Gastroesophageal sphincter (tissue), 4 donors: ENCODE measurements around the gene ABHD12. TPM values are rescaled to one million over a fixed set of nuclear protein-coding genes. Genes with fewer than 3 reads are reported as not detected.

Experiments
- ATAC-seq: fragments of 150-250 bp; one replicate; pipeline ENCODE4 v1.9.1; 2016; ENCODE audit warnings: mild to moderate bottlenecking, moderate library complexity
- H3K27ac ChIP-seq, 4 donors: fragments of 200-600 bp; sonication (generic) in 3 of 4; 1 replicate in 3 of 4; 2 replicates in 1 of 4; pipeline ENCODE4 v1.5.1; 2016 to 2019
- H3K27me3 ChIP-seq: fragments of 200-600 bp; sonication (generic); one replicate; pipeline ENCODE4 v1.5.1; 2019
- H3K36me3 ChIP-seq, 2 donors: fragments of 200-600 bp; sonication (generic); one replicate each; pipeline ENCODE4 v1.5.1; 2019; ENCODE audit warnings: control low read depth in 1 of 2
- H3K4me1 ChIP-seq, 3 donors: fragments of 200-600 bp; sonication (generic); 1 replicate in 2 of 3; 2 replicates in 1 of 3; pipeline ENCODE4 v1.5.1; 2016 to 2019; ENCODE audit warnings: control low read depth in 2 of 3
- H3K4me3 ChIP-seq, 2 donors: fragments of 200-600 bp; sonication (generic); one replicate each; pipeline ENCODE4 v1.5.1; 2019; ENCODE audit warnings: mild to moderate bottlenecking in 1 of 2, moderate library complexity in 1 of 2
- H3K9me3 ChIP-seq, 3 donors: fragments of 200-600 bp; sonication (generic); one replicate each; pipeline ENCODE4 v1.5.1; 2017 to 2019; ENCODE audit warnings: control low read depth in 2 of 3
- EP300 ChIP-seq: sonication (generic); formaldehyde crosslinking; IDR thresholded peaks from one replicate; pipeline ENCODE4 v1.6.1; 2017; ENCODE audit warnings: antibody characterized with exemption, mild to moderate bottlenecking
- POLR2A ChIP-seq, 2 donors: fragments of 450-650 bp; IDR thresholded peaks; one replicate each; pipeline ENCODE4 v1.6.1; 2017; ENCODE audit warnings: antibody characterized with exemption in 2 of 2, mild to moderate bottlenecking in 2 of 2, moderate library complexity in 1 of 2
- POLR2AphosphoS5 ChIP-seq: sonication (generic); formaldehyde crosslinking; IDR thresholded peaks from one replicate; pipeline ENCODE4 v1.6.1; 2017; ENCODE audit warnings: antibody characterized with exemption
- WGBS, 2 donors: methylation state at CpG; one replicate each; pipeline ENCODE4 v1.1.5; 2018; ENCODE audit warnings: low coverage in 1 of 2; 5-methylcytosine and 5-hydroxymethylcytosine counted together
- small RNA-seq, 4 donors: library from RNA; depleted of rRNA; stranded (forward); fragments of <200 nt; gene quantifications; one replicate each; pipeline ENCODE3, GENCODE V24; 2016
- total RNA-seq, 4 donors: library from RNA; depleted of rRNA; stranded (reverse); fragments of >200 nt; gene quantifications; one replicate each; pipeline ENCODE4 v1.1.0, GENCODE V29; 2016
- TF ChIP-seq, protein P1 (sequence below), 4 experiments: fragments of 200-600 bp in 2 of 4; fragments of 450-650 bp in 2 of 4; sonication (generic) in 1 of 4; IDR thresholded peaks; one replicate each; pipeline ENCODE4 v1.5.1; 2017 to 2019; ENCODE audit warnings: antibody characterized with exemption in 4 of 4, mild to moderate bottlenecking in 2 of 4, moderate library complexity in 2 of 4

Gene ABHD12
- total RNA-seq, 4 donors from 2014 or later: 19.2 to 45.9 (median 39.3) TPM

DNA sequence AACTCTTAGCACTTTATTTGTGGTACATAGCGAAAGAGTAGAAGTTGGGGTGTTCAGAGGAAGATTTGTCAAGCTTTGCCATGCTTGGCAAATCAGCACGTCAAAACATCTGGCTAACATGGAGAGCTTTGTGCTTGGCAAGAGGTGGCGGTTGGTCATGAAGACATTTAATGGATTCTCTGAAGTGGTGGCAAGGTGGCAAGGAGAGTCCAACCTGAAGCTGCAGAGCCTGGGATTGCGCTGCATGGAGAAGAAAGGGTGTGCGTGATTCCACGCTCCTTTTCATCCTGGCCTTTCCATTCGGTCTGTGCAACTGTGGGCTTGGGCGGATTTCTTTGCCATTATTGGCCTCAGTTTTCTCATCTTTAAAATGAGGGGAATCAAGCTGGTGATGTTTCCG, 139.6 kb downstream of the ABHD12 start:
- WGBS, 2 donors: 79 to 85% methylated on average over 3 to 8 of the region's 9 CpGs
- Histone ChIP-seq H3K9me3 (no peaks in the 10 kb centered on the region), H3K27me3 (no peaks in the 10 kb centered on the region), H3K4me1 (peaks cover 6 to 88% (median 52%) of the 10 kb centered on the region in 3 donors), H3K27ac (peak overlapping the region; percentile 73 to 99 (median 96)), H3K4me3 (peak overlapping the region; percentile 66 to 94), H3K36me3 (peaks cover 0 to 6% of the 10 kb centered on the region in 2 donors)
- ATAC-seq: no peak
- TF ChIP-seq POLR2AphosphoS5 (no peak), POLR2A (IDR thresholded peaks at IDR 0.05) (no peak), EP300 (no peak)
- TF ChIP-seq, protein P1, sequence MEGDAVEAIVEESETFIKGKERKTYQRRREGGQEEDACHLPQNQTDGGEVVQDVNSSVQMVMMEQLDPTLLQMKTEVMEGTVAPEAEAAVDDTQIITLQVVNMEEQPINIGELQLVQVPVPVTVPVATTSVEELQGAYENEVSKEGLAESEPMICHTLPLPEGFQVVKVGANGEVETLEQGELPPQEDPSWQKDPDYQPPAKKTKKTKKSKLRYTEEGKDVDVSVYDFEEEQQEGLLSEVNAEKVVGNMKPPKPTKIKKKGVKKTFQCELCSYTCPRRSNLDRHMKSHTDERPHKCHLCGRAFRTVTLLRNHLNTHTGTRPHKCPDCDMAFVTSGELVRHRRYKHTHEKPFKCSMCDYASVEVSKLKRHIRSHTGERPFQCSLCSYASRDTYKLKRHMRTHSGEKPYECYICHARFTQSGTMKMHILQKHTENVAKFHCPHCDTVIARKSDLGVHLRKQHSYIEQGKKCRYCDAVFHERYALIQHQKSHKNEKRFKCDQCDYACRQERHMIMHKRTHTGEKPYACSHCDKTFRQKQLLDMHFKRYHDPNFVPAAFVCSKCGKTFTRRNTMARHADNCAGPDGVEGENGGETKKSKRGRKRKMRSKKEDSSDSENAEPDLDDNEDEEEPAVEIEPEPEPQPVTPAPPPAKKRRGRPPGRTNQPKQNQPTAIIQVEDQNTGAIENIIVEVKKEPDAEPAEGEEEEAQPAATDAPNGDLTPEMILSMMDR (IDR thresholded peaks at IDR 0.05): no peak

DNA sequence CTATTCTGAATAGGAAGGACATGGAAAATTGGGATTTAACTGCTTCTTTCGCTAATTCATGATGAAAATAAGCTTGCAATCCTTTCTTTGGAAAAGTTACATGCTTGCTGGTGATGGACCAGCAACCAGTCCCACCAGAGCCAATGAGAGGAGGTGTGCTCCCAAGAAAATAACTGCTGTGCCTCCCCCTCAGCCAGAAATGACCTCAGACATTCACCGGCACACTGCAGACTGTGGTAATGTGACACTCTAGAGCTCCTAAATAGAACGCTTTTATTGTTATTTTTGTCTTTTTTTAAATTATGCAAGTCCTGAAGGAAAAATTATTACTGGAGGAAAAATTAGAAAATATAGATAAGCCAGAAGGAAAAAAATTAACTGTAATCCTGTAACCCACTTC, 140.1 kb downstream of the ABHD12 start:
- TF ChIP-seq, protein P1 (IDR thresholded peaks at IDR 0.05): no peak
- TF ChIP-seq POLR2A (IDR thresholded peaks at IDR 0.05) (no peak), POLR2AphosphoS5 (no peak), EP300 (no peak)
- Histone ChIP-seq H3K4me1 (peaks cover 2 to 83% (median 47%) of the 10 kb centered on the region in 3 donors), H3K4me3 (peak overlapping the region; percentile 66 to 94), H3K9me3 (no peaks in the 10 kb centered on the region), H3K27ac (peak overlapping the region; percentile 73 to 99 (median 96)), H3K27me3 (no peaks in the 10 kb centered on the region), H3K36me3 (peaks cover 0 to 6% of the 10 kb centered on the region in 2 donors)
- ATAC-seq: no peak
- WGBS, 2 donors: 40 to 50% methylated on average over 3 of the region's 3 CpGs

Small RNA genes lying within 50 kb of the gene (small RNA-seq; reads per million reads assigned to genes)
- gene AL121772.2: 0 to 1.4 (median 0) reads per million in 4 donors

Other genes starting within 250 kb of the ABHD12 start
- gene ENTPD6, start 195.1 kb downstream of the ABHD12 start, total RNA-seq: 10 to 100 TPM; 34.8 to 49.2 (median 43.9) TPM
- gene PYGB, start 142.8 kb downstream of the ABHD12 start, total RNA-seq: 100 to 1,000 TPM; 131 to 663 (median 337) TPM
- 1 to 10 TPM in 2 of 4 donors, under 1 TPM in 1, not detected in 1; 0.31 to 1.2 (median 1.2) TPM for gene GINS1, start 16.8 kb upstream of the ABHD12 start, total RNA-seq
- 1 to 10 TPM; 4.2 to 7.5 (median 5.8) TPM for gene NINL, start 194.7 kb upstream of the ABHD12 start, total RNA-seq
- gene NANP, start 233.2 kb upstream of the ABHD12 start, total RNA-seq: 1 to 10 TPM; 5.0 to 7.7 (median 5.6) TPM